Hematopoietic multipotent progenitor cell (in vitro differentiated cells): ENCODE results near the gene TRAF2. TPM values are rescaled to one million over a fixed set of nuclear protein-coding genes. Genes with fewer than 3 reads are reported as not detected.
A peak's percentile ranks its signal among the peaks of the same experiment; 100 is the strongest.

Experiments used
- DNase-seq, 3 donors: peaks; one replicate each; pipeline ENCODE4 v3.0.0-alpha.2; 2011 to 2015; ENCODE audit warnings: low read depth in 2 of 3, low spot score in 2 of 3
- total RNA-seq: library from RNA; depleted of rRNA; stranded (reverse); fragments of >200 nt; gene quantifications from one replicate; pipeline ENCODE4 v1.2.3, GENCODE V29; 2012

The TRAF2 gene
- total RNA-seq, 1 donor, result 20.5 TPM

- no peak for DNase-seq
Measured at GRCh38 chr9:136931611-136932130, 45.4 kb downstream of the TRAF2 start.

- no peak for DNase-seq
Measured at GRCh38 chr9:136934277-136934676, 48.0 kb downstream of the TRAF2 start.

DNA sequence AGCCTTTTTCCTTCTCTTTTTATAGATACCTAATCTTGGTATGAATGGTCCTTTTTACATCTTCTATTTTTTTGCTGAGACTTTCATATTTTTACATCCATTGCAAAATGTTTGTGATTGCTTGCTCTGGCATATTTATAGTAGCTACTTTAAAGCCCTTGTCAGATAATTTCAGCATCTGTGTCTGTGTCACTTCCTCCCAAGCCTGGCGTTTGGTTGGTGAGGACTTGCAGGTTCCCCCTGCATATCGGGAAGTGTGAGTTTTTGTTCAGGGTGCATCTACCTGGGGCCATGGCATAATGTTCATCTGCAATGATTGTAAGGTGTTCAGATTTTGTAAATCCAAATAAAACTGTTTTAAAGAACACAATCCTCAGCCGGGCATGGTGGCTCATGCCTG is 49.3 kb downstream of the TRAF2 start:
- no peak for DNase-seq

GRCh38 chr9:136936645-136937170 is 50.4 kb downstream of the TRAF2 start:
- no peak for DNase-seq

DNA sequence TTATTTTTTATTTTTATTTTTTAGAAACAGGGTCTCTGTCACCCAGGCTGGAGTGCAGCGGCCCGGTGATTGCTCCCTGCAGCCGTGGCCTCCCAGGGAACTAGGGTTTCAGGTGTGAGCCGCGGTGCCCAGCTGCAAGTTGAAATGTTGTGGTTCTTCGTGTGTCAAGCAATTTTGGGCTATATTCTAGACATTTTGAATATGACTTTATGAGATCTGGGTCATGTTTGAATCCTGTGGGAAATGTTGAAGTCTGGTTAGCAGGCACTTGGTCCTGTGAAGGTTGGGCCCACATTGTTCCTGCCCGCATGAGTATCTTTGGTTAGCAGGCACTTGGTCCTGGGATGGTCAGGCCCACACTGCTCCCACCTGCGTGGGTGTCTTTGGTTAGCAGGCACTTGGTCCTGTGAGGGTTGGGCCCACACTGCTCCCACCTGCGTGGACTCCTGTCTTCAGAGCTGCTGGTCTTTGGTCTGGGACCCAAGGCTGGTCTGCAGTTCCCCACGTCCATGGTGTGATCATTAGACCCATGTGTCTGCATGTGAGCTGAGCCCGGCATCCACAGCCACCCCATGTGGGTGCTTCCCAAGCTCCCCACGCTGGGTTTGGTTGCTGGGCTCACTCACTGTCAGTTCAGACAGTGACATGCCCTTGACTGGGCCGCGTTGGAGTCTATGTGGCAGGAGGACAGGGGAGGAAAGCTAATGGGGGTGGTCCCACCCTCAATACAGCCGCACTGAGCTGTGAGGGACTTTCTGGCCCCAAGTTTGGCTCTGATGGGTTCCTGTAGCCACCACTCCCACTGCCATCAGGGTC is 51.1 kb downstream of the TRAF2 start:
- DNase-seq, result no peak

DNA sequence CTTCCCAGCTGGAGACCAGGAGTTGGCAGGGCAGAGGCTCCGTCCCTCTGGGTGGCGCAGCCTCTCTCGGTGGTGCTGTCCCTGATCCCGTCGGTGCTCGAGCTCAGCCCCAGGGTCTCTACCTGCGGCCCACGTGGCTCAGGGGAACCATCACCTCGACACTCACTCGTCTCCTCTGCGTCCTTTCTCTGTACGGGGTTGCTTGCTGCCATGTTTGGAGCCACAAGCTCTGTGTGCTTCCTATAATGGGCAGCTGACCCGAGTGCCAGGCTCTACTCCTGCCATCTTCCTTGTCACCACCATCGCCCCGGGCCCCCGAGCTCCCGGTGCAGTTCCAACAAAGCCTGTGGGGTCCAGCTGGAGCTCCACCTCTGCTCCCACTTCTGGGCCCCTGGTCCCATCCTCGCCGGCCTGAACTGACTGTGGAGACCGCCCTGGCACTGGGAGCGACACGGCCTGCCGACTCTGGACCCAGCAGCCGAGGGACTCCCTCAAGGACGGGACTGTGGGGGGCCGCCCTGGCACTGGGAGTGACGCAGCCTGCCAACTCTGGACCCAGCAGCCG is 53.2 kb downstream of the TRAF2 start:
- DNase-seq, result no peak

- DNase-seq, result no peak
Measured at GRCh38 chr9:136939996-136940525, 53.7 kb downstream of the TRAF2 start.

GRCh38 chr9:136940526-136941230 is 54.4 kb downstream of the TRAF2 start:
- no peak for DNase-seq

GRCh38 chr9:136941231-136942111 is 55.2 kb downstream of the TRAF2 start:
- no peak for DNase-seq

DNA sequence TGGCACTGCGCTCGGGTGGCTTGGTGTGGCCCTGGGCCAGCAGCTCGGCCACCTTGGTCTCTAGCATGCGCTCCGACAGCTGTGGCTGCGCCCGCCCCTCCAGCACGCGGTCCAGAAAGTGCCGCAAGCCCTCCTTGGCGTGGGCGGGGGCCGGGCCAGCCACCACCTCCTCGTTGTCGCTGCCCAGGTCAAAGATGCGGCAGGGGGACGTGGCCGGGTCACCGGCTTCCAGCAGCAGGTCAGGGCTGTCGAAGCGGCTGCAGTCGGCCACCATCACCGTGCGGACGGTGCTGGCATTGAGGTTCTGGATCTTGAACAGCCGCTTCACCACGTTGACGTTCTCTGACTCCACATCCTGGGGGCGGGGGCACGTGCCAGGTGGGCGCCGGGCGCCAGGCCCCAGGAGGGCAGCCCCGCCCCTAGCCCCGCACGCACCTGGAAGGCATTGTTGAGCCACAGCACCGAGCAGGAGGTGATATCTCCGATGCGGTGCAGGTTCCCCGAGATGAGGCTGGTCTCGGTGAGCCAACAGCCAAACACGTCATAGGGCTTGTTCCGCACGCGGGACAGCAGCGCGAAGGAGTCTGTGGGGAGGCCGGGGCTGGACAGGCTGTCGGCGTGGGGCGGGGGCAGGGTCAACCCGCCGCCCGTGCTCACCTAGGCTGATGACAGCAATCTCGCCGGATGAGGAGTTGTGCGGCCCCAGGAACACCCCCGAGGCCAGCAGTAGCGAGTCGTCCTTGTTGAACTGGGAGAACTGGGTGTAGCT is 56.0 kb downstream of the TRAF2 start:
- no peak for DNase-seq

- no peak for DNase-seq
Measured at GRCh38 chr9:136942881-136943230, 56.5 kb downstream of the TRAF2 start.

DNA sequence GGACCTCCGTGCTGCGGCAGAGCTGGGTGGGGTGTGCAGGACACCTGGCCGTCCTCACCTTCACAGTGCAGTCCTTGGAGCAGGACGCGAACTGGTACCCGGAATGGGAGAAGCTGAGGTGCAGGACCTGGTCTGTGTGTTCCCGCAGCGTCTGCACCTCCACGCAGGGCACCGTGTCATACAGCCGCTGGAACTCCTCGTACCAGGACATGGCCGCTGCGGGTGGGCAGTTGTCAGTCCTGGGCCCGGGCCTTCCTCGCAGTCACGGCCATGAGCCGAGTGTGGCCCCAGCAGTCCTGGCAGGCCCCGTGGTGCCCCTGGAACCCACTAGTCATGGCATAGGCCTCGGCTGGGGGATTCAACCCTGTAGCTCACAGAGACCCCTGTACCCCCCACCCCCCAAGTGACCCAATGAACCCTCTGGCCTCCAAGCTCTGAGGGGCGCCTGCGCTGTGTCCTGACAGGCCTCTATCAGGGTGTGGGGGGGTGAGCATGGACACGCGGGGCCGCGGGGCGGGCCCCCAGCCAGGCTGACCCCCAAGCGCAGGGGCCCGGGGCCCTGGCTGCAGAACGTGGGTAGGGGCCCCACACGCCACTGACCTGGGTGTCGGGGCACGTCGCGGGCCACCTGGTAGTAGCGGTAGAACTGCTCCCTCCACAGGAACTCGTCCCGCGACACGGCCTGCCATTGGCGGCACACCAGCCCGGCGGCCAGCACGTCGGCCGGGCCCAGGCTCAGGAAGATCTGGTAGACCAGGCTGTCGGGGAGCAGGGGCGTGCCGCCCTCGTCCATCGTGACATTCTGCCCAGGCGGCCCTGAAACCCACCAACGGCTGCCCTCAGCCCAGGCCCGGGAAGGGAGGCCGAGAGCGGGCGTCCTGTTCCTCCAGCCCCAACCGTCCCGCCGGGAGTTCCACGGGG is 57.2 kb downstream of the TRAF2 start:
- DNase-seq, result no peak

DNA sequence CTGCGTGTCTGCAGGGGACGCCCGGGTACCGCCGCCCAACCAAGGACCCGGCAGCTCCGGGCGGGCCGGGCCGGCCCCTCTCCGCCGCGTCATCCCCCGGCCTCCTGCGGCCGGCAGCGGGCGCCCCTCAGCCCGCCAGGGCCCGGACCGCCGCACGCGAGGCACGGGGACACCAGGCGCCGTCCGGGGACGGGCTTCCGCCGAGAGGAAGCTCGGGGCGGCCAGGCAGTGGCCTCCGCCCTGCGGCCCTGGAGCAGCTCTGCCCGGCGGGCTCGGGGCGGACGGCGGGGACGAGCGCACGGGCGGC is 57.8 kb downstream of the TRAF2 start:
- peak; percentile 26 to 75 (median 58) for DNase-seq

- peak; percentile 93 to 98 (median 96) for DNase-seq
Measured at GRCh38 chr9:136944519-136945332, 58.4 kb downstream of the TRAF2 start, which contains the start of the genes C8G and FBXW5. C8G (plus strand) TSS chr9:136945243; CDS start chr9:136945321, 78 bp downstream. FBXW5 (minus strand) TSS chr9:136944738; CDS start chr9:136944083, 655 bp downstream.

GRCh38 chr9:136945333-136946227 is 59.3 kb downstream of the TRAF2 start:
- no peak for DNase-seq

GRCh38 chr9:136946228-136947027 is 60.1 kb downstream of the TRAF2 start:
- DNase-seq, result no peak
